Upper lobe of right lung (tissue), 1 donor: Measurements from ENCODE around the gene TMEM135. TPM values are rescaled to one million over a fixed set of nuclear protein-coding genes. Genes with fewer than 3 reads are reported as not detected.

ENCODE experiments used
- ATAC-seq: fragments of 200-7000 bp; cut with Tn5 transposase; one replicate; pipeline ENCODE4 v1.9.1; 2020; ENCODE audit warnings: mild to moderate bottlenecking, moderate library complexity
- DNase-seq: peaks from one replicate; pipeline ENCODE4 v3.0.0-alpha.2; 2020
- H3K27ac ChIP-seq: fragments of 200-600 bp; one replicate; pipeline ENCODE4 v1.8.0; 2022
- H3K27me3 ChIP-seq: fragments of 200-600 bp; one replicate; pipeline ENCODE4 v1.8.0; 2022; ENCODE audit warnings: mild to moderate bottlenecking
- H3K36me3 ChIP-seq: fragments of 200-600 bp; one replicate; pipeline ENCODE4 v1.8.0; 2022
- H3K4me1 ChIP-seq: fragments of 200-600 bp; one replicate; pipeline ENCODE4 v1.8.0; 2022
- H3K4me3 ChIP-seq: fragments of 200-600 bp; one replicate; pipeline ENCODE4 v1.8.0; 2022; ENCODE audit warnings: mild to moderate bottlenecking
- H3K9me3 ChIP-seq: fragments of 200-600 bp; one replicate; pipeline ENCODE4 v1.8.0; 2022
- CTCF ChIP-seq: fragments of 200-600 bp; IDR thresholded peaks from one replicate; pipeline ENCODE4 v1.8.0; 2022; ENCODE audit warnings: antibody characterized with exemption
- intact Hi-C: fragments of 100-400 bp; cut with DNase I; formaldehyde crosslinking; loops from one replicate; pipeline ENCODE4 v1.11.0; 2022
- total RNA-seq: library from RNA; stranded (reverse); fragmentation: NEBNext Ultra II Directional; extraction: Animal tissue kit (Norgen Biotek cat#: 25700); gene quantifications from one replicate; pipeline ENCODE4 v1.2.1, GENCODE V29; 2021
- donor health status: DM: no; HTN: yes; CAD: no; lungs with severe emphysema.

TMEM135 gene
- total RNA-seq, 1 donor from 2014 or later, result 24.5 TPM

GRCh38 chr11:87329172-87329571 lies 291.4 kb downstream of the TMEM135 start:
- intact Hi-C loops, result no loop called here
- Histone ChIP-seq H3K4me1 (peaks cover 7% of the 10 kb centered on the region), H3K4me3 (no peak overlapping the region), H3K27ac (no peak overlapping the region), H3K36me3 (no peaks in the 10 kb centered on the region), H3K27me3 (no peaks in the 10 kb centered on the region), H3K9me3 (no peaks in the 10 kb centered on the region)
- no peak for DNase-seq
- ATAC-seq, result no peak
- no peak for TF ChIP-seq CTCF

- no peaks in the 10 kb centered on the region for H3K9me3 ChIP-seq
- no peak for DNase-seq
- no peaks in the 10 kb centered on the region for H3K36me3 ChIP-seq
- intact Hi-C loops, result no loop called here
- no peak for ATAC-seq
- H3K27ac ChIP-seq, result no peak overlapping the region
- H3K27me3 ChIP-seq, result no peaks in the 10 kb centered on the region
- H3K4me3 ChIP-seq, result no peak overlapping the region
- TF ChIP-seq CTCF, result no peak
- H3K4me1 ChIP-seq, result peaks cover 7% of the 10 kb centered on the region
These were observed 292.5 kb downstream of the TMEM135 start for GRCh38 chr11:87330187-87330601.

- intact Hi-C loops, result no loop called here
- no peak for DNase-seq
- Histone ChIP-seq H3K9me3 (no peaks in the 10 kb centered on the region), H3K4me3 (no peak overlapping the region), H3K36me3 (no peaks in the 10 kb centered on the region), H3K27me3 (no peaks in the 10 kb centered on the region), H3K27ac (no peak overlapping the region), H3K4me1 (peaks cover 7% of the 10 kb centered on the region)
- TF ChIP-seq CTCF, result no peak
- no peak for ATAC-seq
These were observed 293.5 kb downstream of the TMEM135 start for GRCh38 chr11:87331273-87331672.

GRCh38 chr11:87338046-87338639 lies 300.4 kb downstream of the TMEM135 start:
- no peaks in the 10 kb centered on the region for H3K4me1 ChIP-seq
- intact Hi-C loops, result no loop called here
- no peaks in the 10 kb centered on the region for H3K36me3 ChIP-seq

GRCh38 chr11:87339416-87339815 lies 301.7 kb downstream of the TMEM135 start:
- Histone ChIP-seq H3K36me3 (no peaks in the 10 kb centered on the region), H3K9me3 (no peaks in the 10 kb centered on the region), H3K4me3 (no peak overlapping the region), H3K27ac (no peak overlapping the region), H3K4me1 (no peaks in the 10 kb centered on the region), H3K27me3 (no peaks in the 10 kb centered on the region)
- DNase-seq (no peak), ATAC-seq (no peak)
- intact Hi-C loops, result no loop called here
- TF ChIP-seq CTCF, result no peak

More at GRCh38 chr11:87338046-87338639, 300.4 kb downstream of the TMEM135 start:
- no peaks in the 10 kb centered on the region for H3K9me3 ChIP-seq
- TF ChIP-seq CTCF, result no peak
- no peak for DNase-seq
- no peaks in the 10 kb centered on the region for H3K27me3 ChIP-seq
- no peak for ATAC-seq
- no peak overlapping the region for H3K27ac ChIP-seq
- no peak overlapping the region for H3K4me3 ChIP-seq

- no peak overlapping the region for H3K27ac ChIP-seq
These were observed 309.7 kb downstream of the TMEM135 start for GRCh38 chr11:87347441-87347840.

More at GRCh38 chr11:87347441-87347840, 309.7 kb downstream of the TMEM135 start:
- DNase-seq (no peak), ATAC-seq (no peak)
- Histone ChIP-seq H3K27me3 (no peaks in the 10 kb centered on the region), H3K4me3 (no peak overlapping the region), H3K9me3 (no peaks in the 10 kb centered on the region), H3K4me1 (no peaks in the 10 kb centered on the region), H3K36me3 (no peaks in the 10 kb centered on the region)
- intact Hi-C loops, result no loop called here
- no peak for TF ChIP-seq CTCF
